K562 (cell line): ENCODE results near the gene FAM72A. TPM values are rescaled to one million over a fixed set of nuclear protein-coding genes. Genes with fewer than 3 reads are reported as not detected.

ENCODE experiments used
- ATAC-seq: fragments of 200-7000 bp; cut with Tn5 transposase; 3 replicates; pipeline ENCODE4 v1.9.1; 2020; ENCODE audit warnings: moderate library complexity
- BruUV-seq: library from RNA; stranded (reverse); fragments of 400-500 nt; replicated peaks from 2 replicates; lab custom pipeline; 2021; lab: Mats Ljungman, UMichigan
- CTCF ChIA-PET: fragments of 300-600 bp; formaldehyde crosslinking; extraction: SDS; loops from one replicate; lab custom pipeline; 2021; ENCODE audit warnings: low intra/inter-chr PET ratio; lab: Yijun Ruan, JAX
- POLR2A ChIA-PET: fragments of 300-600, 350-650 bp; sonication (Branson Sonifier 250); formaldehyde crosslinking; extraction: SDS; loops from one replicate; lab custom pipeline; 2021; ENCODE audit warnings: antibody characterized with exemption, inconsistent platforms; lab: Yijun Ruan, JAX
- DNase-seq, 4 experiments: peaks; one replicate each; pipeline versions ENCODE4 v3.0.0 to v3.0.0-alpha.2; 2011 to 2018; ENCODE audit warnings: low spot score in 3 of 4, mixed read lengths in 3 of 4; ENCODE audit errors: extremely low read depth in 1 of 4
- FAIRE-seq: peaks from 2 replicates; lab custom pipeline; 2011; peaks lifted over from hg19 to GRCh38; lab: Jason Lieb, UNC
- H2AFZ ChIP-seq: 2 replicates; pipeline ENCODE4 v1.6.0; 2011; ENCODE audit warnings: low read depth, low read length, control low read depth, inconsistent platforms
- H3K27ac ChIP-seq: fragments of 200-600 bp; 3 replicates; pipeline ENCODE4 v1.8.0; 2011; ENCODE audit warnings: low read depth, mild to moderate bottlenecking, control low read depth, inconsistent platforms, low read length, moderate library complexity, mixed read lengths; ENCODE audit errors: extremely low read depth
- H3K27me3 ChIP-seq, 2 experiments: fragments of 300-600 bp in 1 of 2; 2 replicates in 1 of 2; 3 replicates in 1 of 2; pipeline versions ENCODE4 v1.6.0 to v1.8.0; 2011; ENCODE audit warnings: inconsistent platforms in 2 of 2, low read length in 2 of 2, mild to moderate bottlenecking in 1 of 2, mixed read lengths in 1 of 2, moderate library complexity in 1 of 2; ENCODE audit not compliant: control insufficient read depth in 2 of 2, insufficient read depth in 2 of 2
- H3K36me3 ChIP-seq: fragments of 300-600 bp; 3 replicates; pipeline ENCODE4 v1.8.0; 2011; ENCODE audit warnings: mild to moderate bottlenecking, low read length, inconsistent platforms; ENCODE audit not compliant: control insufficient read depth, insufficient read depth
- H3K4me1 ChIP-seq, 2 experiments: fragments of 200-600 bp in 1 of 2; replicated peaks in 1 of 2; 2 replicates in 1 of 2; 3 replicates in 1 of 2; pipeline versions ENCODE4 v1.5.1 to v1.8.0; 2011; ENCODE audit warnings: inconsistent platforms in 2 of 2, low read length in 2 of 2, mild to moderate bottlenecking in 1 of 2, mixed read lengths in 1 of 2, moderate library complexity in 1 of 2; ENCODE audit not compliant: control insufficient read depth in 2 of 2, insufficient read depth in 2 of 2
- H3K4me2 ChIP-seq: 2 replicates; pipeline ENCODE4 v1.6.1; 2011; ENCODE audit warnings: low read length, control low read depth, inconsistent platforms, mixed read lengths; ENCODE audit not compliant: insufficient read depth
- H3K4me3 ChIP-seq: fragments of 200-600 bp; sonication (generic), shearing (Covaris generic); 2 replicates; pipeline ENCODE4 v1.5.1; 2016; ENCODE audit warnings: control low read depth, inconsistent platforms
- H3K79me2 ChIP-seq: fragments of 200-600 bp; 3 replicates; pipeline ENCODE4 v1.8.0; 2011; ENCODE audit warnings: low read length, inconsistent platforms; ENCODE audit not compliant: control insufficient read depth, insufficient read depth
- H3K9ac ChIP-seq, 2 experiments: 2 replicates each; pipeline versions ENCODE4 v1.6.0 to v1.6.1; 2011; ENCODE audit warnings: low read depth in 2 of 2, low read length in 2 of 2, control low read depth in 1 of 2, inconsistent platforms in 1 of 2, mild to moderate bottlenecking in 1 of 2, mixed read lengths in 1 of 2; ENCODE audit not compliant: insufficient read depth in 1 of 2
- H3K9me1 ChIP-seq: one replicate; pipeline ENCODE4 v1.6.0; 2011; ENCODE audit warnings: inconsistent platforms, mild to moderate bottlenecking, low read length, moderate library complexity; ENCODE audit not compliant: control insufficient read depth, insufficient read depth
- H3K9me3 ChIP-seq: replicated peaks from 2 replicates; pipeline ENCODE4 v1.5.1; 2011; ENCODE audit warnings: low read depth, low read length, inconsistent platforms; ENCODE audit not compliant: control insufficient read depth, insufficient read depth
- H4K20me1 ChIP-seq: replicated peaks from 2 replicates; pipeline ENCODE4 v1.6.1; 2011; ENCODE audit warnings: low read length, inconsistent platforms, mixed read lengths; ENCODE audit not compliant: control insufficient read depth, insufficient read depth
- E2F3 ChIP-seq: fragments of 250-450 bp; sonication (Bioruptor Pico); IDR thresholded peaks from 2 replicates; pipeline ENCODE4 v1.4.0; 2020; ENCODE audit warnings: mild to moderate bottlenecking
- FOXK2 ChIP-seq, 2 experiments: fragments of 450-650 bp; IDR thresholded peaks in 1 of 2; conservative IDR thresholded peaks in 1 of 2; 2 replicates each; pipeline ENCODE4 v1.6.1; 2016; ENCODE audit warnings: low read depth in 2 of 2, mild to moderate bottlenecking in 1 of 2
- GATA2 ChIP-seq: sonication (generic); formaldehyde crosslinking; IDR thresholded peaks from 2 replicates; pipeline ENCODE4 v1.4.0; 2020; ENCODE audit warnings: mild to moderate bottlenecking, missing genetic modification reagents
- HDAC6 ChIP-seq: IDR thresholded peaks from 2 replicates; pipeline ENCODE4 v1.6.1; 2012; ENCODE audit warnings: low read depth, mild to moderate bottlenecking, control low read depth, inconsistent platforms, low read length, moderate library complexity
- LARP7 ChIP-seq: fragments of 450-650 bp; IDR thresholded peaks from 2 replicates; pipeline ENCODE4 v1.6.1; 2016
- PCBP2 ChIP-seq: fragments of 200-400 bp; formaldehyde crosslinking; IDR thresholded peaks from 2 replicates; pipeline ENCODE4 v1.6.1; 2018; ENCODE audit warnings: low read length, low read depth, mild to moderate bottlenecking, moderate library complexity; ENCODE audit not compliant: poor library complexity, severe bottlenecking
- POU5F1 ChIP-seq: fragments of 150-350 bp; IDR thresholded peaks from 2 replicates; pipeline ENCODE4 v1.6.1; 2014; ENCODE audit warnings: borderline replicate concordance, low read length, low read depth, mild to moderate bottlenecking; ENCODE audit not compliant: partially characterized antibody
- SAFB2 ChIP-seq: fragments of 200-400 bp; formaldehyde crosslinking; IDR thresholded peaks from 2 replicates; pipeline ENCODE4 v1.6.1; 2018; ENCODE audit warnings: borderline replicate concordance, low read length, low read depth, moderate library complexity; ENCODE audit not compliant: severe bottlenecking
- TFAP4 ChIP-seq: sonication (generic); formaldehyde crosslinking; IDR thresholded peaks from 2 replicates; pipeline ENCODE4 v1.8.0; 2022; ENCODE audit warnings: missing genetic modification reagents, mild to moderate bottlenecking, moderate library complexity, borderline replicate concordance
- ZNF764 ChIP-seq: fragments of 250-450 bp; sonication (Bioruptor Pico); IDR thresholded peaks from 2 replicates; pipeline ENCODE4 v1.4.0; 2020; ENCODE audit warnings: low read depth, mild to moderate bottlenecking, moderate library complexity
- WGBS: fragments of 100-300 bp; shearing (Covaris generic); methylation state at CpG from one replicate; pipeline ENCODE4 v1.1.6; 2016; ENCODE audit warnings: low coverage, mixed read lengths; ENCODE audit not compliant: insufficient coverage; ENCODE audit errors: missing lambda C conversion rate; 5-methylcytosine and 5-hydroxymethylcytosine counted together
- in situ Hi-C: fragments of 300-500 bp; cut with MboI; formaldehyde crosslinking; loops from 4 replicates; pipeline ENCODE4 v1.15.0; 2018; ENCODE audit warnings: inconsistent platforms, mixed read lengths
- intact Hi-C: fragments of 100-400 bp; cut with micrococcal nuclease; formaldehyde crosslinking; loops from 2 replicates; pipeline ENCODE4 v1.14.2; 2022
- polyA plus RNA-seq, 8 experiments: library from polyadenylated mRNA; depleted of rRNA in 4 of 8; stranded (reverse) in 5 of 8; unstranded in 3 of 8; fragments of >200 nt; fragmentation: Nextera tagmentation in 2 of 8; fragmentation: Illumina TruSeq in 1 of 8; extraction: Ambion mirVana in 2 of 8; extraction: Trizol in 1 of 8; gene quantifications; 2 replicates each; pipeline versions ENCODE4 v1.2.1 to v1.2.3, GENCODE V29; 2011 to 2014; ENCODE audit warnings: inconsistent platforms in 1 of 8, missing spikeins in 1 of 8
- total RNA-seq, 7 experiments: library from RNA; depleted of rRNA in 6 of 7; stranded (reverse); fragments of >200 nt in 6 of 7; fragmentation: Illumina TruSeq in 2 of 7; extraction: Trizol in 2 of 7; gene quantifications; 2 replicates each; pipeline versions ENCODE4 v1.2.1 to v1.2.3, GENCODE V29; 2011 to 2021; ENCODE audit warnings: low replicate concordance in 1 of 7
- TF ChIP-seq, protein P1 (sequence below): fragments of 250-450 bp; sonication (Bioruptor Pico); IDR thresholded peaks from 2 replicates; pipeline ENCODE4 v1.8.0; 2022; ENCODE audit warnings: inconsistent platforms, mild to moderate bottlenecking, moderate library complexity, borderline replicate concordance
- TF ChIP-seq, protein P2 (sequence below), 2 experiments: fragments of 450-650 bp; formaldehyde crosslinking in 1 of 2; IDR thresholded peaks; 2 replicates each; pipeline versions ENCODE4 v1.4.0 to v1.6.1; 2014 to 2020; ENCODE audit warnings: mild to moderate bottlenecking in 2 of 2, borderline replicate concordance in 1 of 2, low read depth in 1 of 2

FAM72A gene
- total and polyA plus RNA-seq, 9 of the 15 experiments (the other 6 are each of a cell fraction or from before 2014, with no cell fraction given): 12.3 to 58.3 (median 33.5) TPM

DNA sequence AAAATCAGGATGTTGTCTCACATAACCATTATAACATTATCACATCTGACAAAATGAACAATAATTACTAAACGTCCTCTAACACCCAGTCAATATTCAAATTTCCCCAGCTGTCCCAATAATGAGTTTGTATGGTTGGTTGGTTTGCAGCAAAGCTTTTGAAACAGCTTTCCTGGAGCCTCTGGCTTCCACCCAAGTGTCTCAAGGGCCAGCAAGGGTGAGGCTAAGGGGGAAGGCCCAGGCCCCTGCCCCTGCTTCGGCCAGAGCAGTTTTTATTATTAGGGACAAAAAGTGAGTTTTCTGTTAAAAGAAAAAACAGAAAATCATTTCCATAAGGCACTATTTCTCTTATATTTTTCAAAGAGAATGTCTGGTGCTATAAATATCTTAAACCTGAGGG, 66.4 kb downstream of the FAM72A start:
- Histone ChIP-seq H3K4me3 (no peak overlapping the region), H3K36me3 (no peaks in the 10 kb centered on the region), H3K4me1 (no peaks in the 10 kb centered on the region), H3K79me2 (no peaks in the 10 kb centered on the region), H2AFZ (no peak overlapping the region), H3K27ac (no peak overlapping the region), H3K9me3 (no peaks in the 10 kb centered on the region), H3K4me2 (no peak overlapping the region), H4K20me1 (no peaks in the 10 kb centered on the region), H3K9me1 (no peaks in the 10 kb centered on the region), H3K9ac (no peak overlapping the region), H3K27me3 (peaks cover 21 to 48% of the 10 kb centered on the region in 2 experiments)
- intact Hi-C loops: no loop called here
- ChIA-PET POLR2A (interaction anchor here (1.2 kb wide), 1 partner anchor 10 kb away, joined by 3 read pairs; no protein-coding TSS in a partner anchor), CTCF (no interaction called here)
- FAIRE-seq (no peak), ATAC-seq (no peak), DNase-seq (no peak)
- in situ Hi-C loops: no loop called here
- WGBS: 0% methylated on average over 2 of the region's 2 CpGs
- no TSS peak for BruUV-seq
- TF ChIP-seq ZNF764 (CRISPR knock-in tag): no peak
- TF ChIP-seq, protein P1, sequence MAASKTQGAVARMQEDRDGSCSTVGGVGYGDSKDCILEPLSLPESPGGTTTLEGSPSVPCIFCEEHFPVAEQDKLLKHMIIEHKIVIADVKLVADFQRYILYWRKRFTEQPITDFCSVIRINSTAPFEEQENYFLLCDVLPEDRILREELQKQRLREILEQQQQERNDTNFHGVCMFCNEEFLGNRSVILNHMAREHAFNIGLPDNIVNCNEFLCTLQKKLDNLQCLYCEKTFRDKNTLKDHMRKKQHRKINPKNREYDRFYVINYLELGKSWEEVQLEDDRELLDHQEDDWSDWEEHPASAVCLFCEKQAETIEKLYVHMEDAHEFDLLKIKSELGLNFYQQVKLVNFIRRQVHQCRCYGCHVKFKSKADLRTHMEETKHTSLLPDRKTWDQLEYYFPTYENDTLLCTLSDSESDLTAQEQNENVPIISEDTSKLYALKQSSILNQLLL (CRISPR knock-in tag): no peak
- TF ChIP-seq HDAC6: no peak
- no peak for TF ChIP-seq POU5F1
- TF ChIP-seq, protein P2, sequence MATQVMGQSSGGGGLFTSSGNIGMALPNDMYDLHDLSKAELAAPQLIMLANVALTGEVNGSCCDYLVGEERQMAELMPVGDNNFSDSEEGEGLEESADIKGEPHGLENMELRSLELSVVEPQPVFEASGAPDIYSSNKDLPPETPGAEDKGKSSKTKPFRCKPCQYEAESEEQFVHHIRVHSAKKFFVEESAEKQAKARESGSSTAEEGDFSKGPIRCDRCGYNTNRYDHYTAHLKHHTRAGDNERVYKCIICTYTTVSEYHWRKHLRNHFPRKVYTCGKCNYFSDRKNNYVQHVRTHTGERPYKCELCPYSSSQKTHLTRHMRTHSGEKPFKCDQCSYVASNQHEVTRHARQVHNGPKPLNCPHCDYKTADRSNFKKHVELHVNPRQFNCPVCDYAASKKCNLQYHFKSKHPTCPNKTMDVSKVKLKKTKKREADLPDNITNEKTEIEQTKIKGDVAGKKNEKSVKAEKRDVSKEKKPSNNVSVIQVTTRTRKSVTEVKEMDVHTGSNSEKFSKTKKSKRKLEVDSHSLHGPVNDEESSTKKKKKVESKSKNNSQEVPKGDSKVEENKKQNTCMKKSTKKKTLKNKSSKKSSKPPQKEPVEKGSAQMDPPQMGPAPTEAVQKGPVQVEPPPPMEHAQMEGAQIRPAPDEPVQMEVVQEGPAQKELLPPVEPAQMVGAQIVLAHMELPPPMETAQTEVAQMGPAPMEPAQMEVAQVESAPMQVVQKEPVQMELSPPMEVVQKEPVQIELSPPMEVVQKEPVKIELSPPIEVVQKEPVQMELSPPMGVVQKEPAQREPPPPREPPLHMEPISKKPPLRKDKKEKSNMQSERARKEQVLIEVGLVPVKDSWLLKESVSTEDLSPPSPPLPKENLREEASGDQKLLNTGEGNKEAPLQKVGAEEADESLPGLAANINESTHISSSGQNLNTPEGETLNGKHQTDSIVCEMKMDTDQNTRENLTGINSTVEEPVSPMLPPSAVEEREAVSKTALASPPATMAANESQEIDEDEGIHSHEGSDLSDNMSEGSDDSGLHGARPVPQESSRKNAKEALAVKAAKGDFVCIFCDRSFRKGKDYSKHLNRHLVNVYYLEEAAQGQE (IDR thresholded peaks at IDR 0.05; ENCODE audit: borderline replicate concordance): no peak
- TF ChIP-seq, protein P2 (CRISPR knock-in tag; IDR thresholded peaks at IDR 0.05; ENCODE audit: low read depth): no peak
- no peak for TF ChIP-seq E2F3 (CRISPR knock-in tag)
- TF ChIP-seq TFAP4 (CRISPR knock-in tag): no peak
- TF ChIP-seq SAFB2: no peak
- no peak for TF ChIP-seq PCBP2
- TF ChIP-seq GATA2 (CRISPR knock-in tag): no peak
- TF ChIP-seq LARP7: no peak
- TF ChIP-seq FOXK2 (conservative IDR thresholded peaks at IDR 0.05 in 1 of 2, IDR thresholded peaks at IDR 0.05 in 1 of 2; ENCODE audit: low read depth in 2 of 2): no peak
